WTC11 (cell line): ENCODE data around the gene CCR6. TPM values are rescaled to one million over a fixed set of nuclear protein-coding genes. Genes with fewer than 3 reads are reported as not detected.
A peak's percentile ranks its signal among the peaks of the same experiment; 100 is the strongest.

Experiments used
- ATAC-seq: fragments of 200-7000 bp; cut with Tn5 transposase; 2 replicates; pipeline ENCODE4 v1.10.0; 2021; ENCODE audit warnings: mild to moderate bottlenecking, moderate library complexity
- CTCF ChIA-PET: fragments of 300-600 bp; sonication (Branson Sonifier 250); formaldehyde crosslinking; loops from one replicate; lab custom pipeline; 2021; ENCODE audit warnings: antibody characterized with exemption; lab: Charles Lee
- POLR2A ChIA-PET: fragments of 350-600 bp; sonication (Branson Sonifier 250); formaldehyde crosslinking; loops from one replicate; lab custom pipeline; 2021; ENCODE audit warnings: antibody characterized with exemption; lab: Charles Lee
- DNase-seq: peaks from one replicate; pipeline ENCODE4 v3.0.0; 2021; ENCODE audit warnings: low spot score
- H3K27ac Mint-ChIP-seq: 2 replicates; pipeline ENCODE4 v1.8.0; 2021; ENCODE audit warnings: mixed read lengths
- H3K27me3 Mint-ChIP-seq: 2 replicates; pipeline ENCODE4 v1.8.0; 2021; ENCODE audit warnings: low read depth, mild to moderate bottlenecking, moderate library complexity, mixed read lengths
- H3K36me3 Mint-ChIP-seq: 2 replicates; pipeline ENCODE4 v1.8.0; 2021; ENCODE audit warnings: mixed read lengths
- H3K4me1 Mint-ChIP-seq: 2 replicates; pipeline ENCODE4 v1.8.0; 2022; ENCODE audit warnings: mixed read lengths
- H3K4me3 Mint-ChIP-seq: 2 replicates; pipeline ENCODE4 v1.8.0; 2021; ENCODE audit warnings: mild to moderate bottlenecking, moderate library complexity, mixed read lengths
- H3K9me3 Mint-ChIP-seq: 2 replicates; pipeline ENCODE4 v1.8.0; 2021; ENCODE audit warnings: mixed read lengths
- AR ChIP-seq: fragments of 250-450 bp; sonication (Bioruptor Pico); IDR thresholded peaks from 2 replicates; pipeline ENCODE4 v1.9.0; 2021; ENCODE audit warnings: mild to moderate bottlenecking
- ATF6 ChIP-seq: sonication (generic); formaldehyde crosslinking; IDR thresholded peaks from 2 replicates; pipeline ENCODE4 v1.8.1; 2023; ENCODE audit warnings: mild to moderate bottlenecking, missing genetic modification reagents
- CBFB ChIP-seq: sonication (generic); formaldehyde crosslinking; IDR thresholded peaks from 2 replicates; pipeline ENCODE4 v1.8.1; 2022; ENCODE audit warnings: mild to moderate bottlenecking, low read depth, missing genetic modification reagents
- CREB1 ChIP-seq: sonication (generic); formaldehyde crosslinking; IDR thresholded peaks from 2 replicates; pipeline ENCODE4 v1.8.0; 2023; ENCODE audit warnings: mild to moderate bottlenecking, missing genetic modification reagents
- ELF4 ChIP-seq: sonication (generic); formaldehyde crosslinking; IDR thresholded peaks from 2 replicates; pipeline ENCODE4 v1.8.1; 2022; ENCODE audit warnings: low read depth, mild to moderate bottlenecking, moderate library complexity, missing genetic modification reagents
- ERG ChIP-seq: fragments of 250-450 bp; sonication (Bioruptor Pico); IDR thresholded peaks from 2 replicates; pipeline ENCODE4 v1.8.0; 2021; ENCODE audit warnings: mild to moderate bottlenecking
- FOXP1 ChIP-seq: sonication (generic); formaldehyde crosslinking; IDR thresholded peaks from 2 replicates; pipeline ENCODE4 v1.8.0; 2022; ENCODE audit warnings: missing genetic modification reagents, mild to moderate bottlenecking, moderate library complexity, borderline replicate concordance
- JAZF1 ChIP-seq: fragments of 250-450 bp; sonication (Bioruptor Pico); IDR thresholded peaks from 2 replicates; pipeline ENCODE4 v1.9.0; 2021; ENCODE audit warnings: moderate library complexity, mild to moderate bottlenecking, inconsistent platforms
- JUN ChIP-seq: sonication (generic); formaldehyde crosslinking; IDR thresholded peaks from 2 replicates; pipeline ENCODE4 v1.8.0; 2023; ENCODE audit warnings: mild to moderate bottlenecking, missing genetic modification reagents
- KAT7 ChIP-seq: sonication (generic); formaldehyde crosslinking; IDR thresholded peaks from 2 replicates; pipeline ENCODE4 v1.8.1; 2023; ENCODE audit warnings: missing genetic modification reagents, mild to moderate bottlenecking, borderline replicate concordance
- MLX ChIP-seq: sonication (generic); formaldehyde crosslinking; IDR thresholded peaks from 2 replicates; pipeline ENCODE4 v1.8.1; 2023; ENCODE audit warnings: mild to moderate bottlenecking, missing genetic modification reagents, moderate library complexity
- MYBL2 ChIP-seq: sonication (generic); formaldehyde crosslinking; IDR thresholded peaks from 2 replicates; pipeline ENCODE4 v1.8.1; 2023; ENCODE audit warnings: mild to moderate bottlenecking, moderate library complexity, missing genetic modification reagents
- NFATC4 ChIP-seq: fragments of 250-450 bp; sonication (Bioruptor Pico); IDR thresholded peaks from 2 replicates; pipeline ENCODE4 v1.9.0; 2021; ENCODE audit warnings: mild to moderate bottlenecking
- NFYB ChIP-seq: sonication (generic); formaldehyde crosslinking; conservative IDR thresholded peaks from 2 replicates; pipeline ENCODE4 v1.8.0; 2022; ENCODE audit warnings: low read depth, missing genetic modification reagents
- NR1H2 ChIP-seq: sonication (generic); formaldehyde crosslinking; IDR thresholded peaks from 2 replicates; pipeline ENCODE4 v1.9.0; 2021; ENCODE audit warnings: mild to moderate bottlenecking, moderate library complexity, missing genetic modification reagents
- PREB ChIP-seq: sonication (generic); formaldehyde crosslinking; IDR thresholded peaks from 2 replicates; pipeline ENCODE4 v1.8.1; 2022; ENCODE audit warnings: mild to moderate bottlenecking, missing genetic modification reagents, moderate library complexity, borderline replicate concordance
- RORB ChIP-seq: fragments of 250-450 bp; sonication (Bioruptor Pico); IDR thresholded peaks from 2 replicates; pipeline ENCODE4 v1.9.0; 2021; ENCODE audit warnings: mild to moderate bottlenecking
- TEAD4 ChIP-seq: sonication (generic); formaldehyde crosslinking; IDR thresholded peaks from 2 replicates; pipeline ENCODE4 v1.8.0; 2022; ENCODE audit warnings: mild to moderate bottlenecking, missing genetic modification reagents
- ZBTB21 ChIP-seq: sonication (generic); formaldehyde crosslinking; IDR thresholded peaks from 2 replicates; pipeline ENCODE4 v1.8.1; 2023; ENCODE audit warnings: mild to moderate bottlenecking, missing genetic modification reagents, borderline replicate concordance
- ZNF416 ChIP-seq: fragments of 250-450 bp; sonication (Bioruptor Pico); IDR thresholded peaks from 2 replicates; pipeline ENCODE4 v1.9.0; 2021; ENCODE audit warnings: mild to moderate bottlenecking, inconsistent platforms
- ZNF423 ChIP-seq: fragments of 250-450 bp; sonication (Bioruptor Pico); IDR thresholded peaks from 2 replicates; pipeline ENCODE4 v2.1.2; 2022; ENCODE audit warnings: mild to moderate bottlenecking, moderate library complexity
- total RNA-seq: library from RNA; stranded (reverse); gene quantifications from 3 replicates; pipeline ENCODE4 v1.2.3, GENCODE V29; 2021

Gene CCR6
- total RNA-seq, 1 experiment from 2014 or later = not detected

GRCh38 chr6:167121335-167121841 is 1.5 kb upstream of the CCR6 start:
- peaks cover 13% of the 10 kb centered on the region for H3K36me3 Mint-ChIP-seq
- TF ChIP-seq CREB1 (CRISPR knock-in tag) (no peak), TEAD4 (CRISPR knock-in tag) (no peak), ELF4 (no peak), ZNF416 (CRISPR knock-in tag) (no peak), ATF6 (CRISPR knock-in tag) (no peak), NR1H2 (CRISPR knock-in tag) (no peak)
- TF ChIP-seq, all 79 proteins: peak for 0
- no peaks in the 10 kb centered on the region; the same call in 1 of the 2 replicates for H3K27me3 Mint-ChIP-seq
- peak; percentile 41 for ATAC-seq
- H3K4me3 Mint-ChIP-seq = no peak overlapping the region
- H3K9me3 Mint-ChIP-seq = peaks cover 31% of the 10 kb centered on the region
- no peak overlapping the region for H3K27ac Mint-ChIP-seq
- peaks cover 10% of the 10 kb centered on the region for H3K4me1 Mint-ChIP-seq
- DNase-seq = no peak
- ChIA-PET CTCF (interaction anchor here (0.9 to 1.6 kb wide), 3 partner anchors 21 to 347 kb away, joined by 3 to 7 read pairs (median 4); no protein-coding TSS in a partner anchor), POLR2A (no interaction called here)

GRCh38 chr6:167122041-167122826 is 662 bp upstream of the CCR6 start:
- peaks cover 31% of the 10 kb centered on the region for H3K9me3 Mint-ChIP-seq
- H3K36me3 Mint-ChIP-seq = peaks cover 13% of the 10 kb centered on the region
- ChIA-PET POLR2A (no interaction called here), CTCF (interaction anchor here (0.9 to 1.6 kb wide), 3 partner anchors 20 to 348 kb away, joined by 3 to 7 read pairs (median 4); no protein-coding TSS in a partner anchor)
- H3K4me1 Mint-ChIP-seq = peaks cover 4% of the 10 kb centered on the region; the same call in 1 of the 2 replicates
- no peak for DNase-seq
- no peaks in the 10 kb centered on the region; the same call in 1 of the 2 replicates for H3K27me3 Mint-ChIP-seq
- no peak for TF ChIP-seq KAT7 (CRISPR knock-in tag)
- TF ChIP-seq RORB (CRISPR knock-in tag) = no peak
- no peak for TF ChIP-seq AR (CRISPR knock-in tag)
- TF ChIP-seq MYBL2 (CRISPR knock-in tag) = no peak
- TF ChIP-seq PREB (CRISPR knock-in tag) = no peak
- no peak for TF ChIP-seq CBFB (CRISPR knock-in tag)
- no peak for TF ChIP-seq ZNF423 (CRISPR knock-in tag)
- TF ChIP-seq JAZF1 = no peak
- TF ChIP-seq FOXP1 (CRISPR knock-in tag) = no peak
- no peak for TF ChIP-seq ZBTB21
- TF ChIP-seq NFATC4 = no peak
- no peak for TF ChIP-seq ERG (CRISPR knock-in tag)
- no peak for TF ChIP-seq NFYB
- no peak for TF ChIP-seq MLX
- TF ChIP-seq JUN = no peak
- no peak overlapping the region for H3K27ac Mint-ChIP-seq
- ATAC-seq = no peak
- H3K4me3 Mint-ChIP-seq = no peak overlapping the region
